ENCODE data around the gene NSD2. TPM values are rescaled to one million over a fixed set of nuclear protein-coding genes. Genes with fewer than 3 reads are reported as not detected.

The NSD2 gene
- total and polyA plus RNA-seq, 9 of the 15 experiments (the other 6 are each of a cell fraction or from before 2014, with no cell fraction given): 6.4 to 126 (median 58.8) TPM

GRCh38 chr4:1851160-1851559 is 20.0 kb upstream of the NSD2 start:
- Histone ChIP-seq H2AFZ (ENCODE audit: low read depth, low read length) (no peak overlapping the region), H3K36me3 (ENCODE audit: control insufficient read depth, insufficient read depth, low read length) (peaks cover 58% of the 10 kb centered on the region), H3K27me3 (ENCODE audit: control insufficient read depth in 2 of 2, insufficient read depth in 2 of 2, low read length in 2 of 2) (no peaks in the 10 kb centered on the region), H3K79me2 (ENCODE audit: control insufficient read depth, insufficient read depth, low read length) (peaks cover 85% of the 10 kb centered on the region), H3K4me1 (replicated peaks in 1 of 2; ENCODE audit: control insufficient read depth in 2 of 2, insufficient read depth in 2 of 2, low read length in 2 of 2) (peaks cover 32 to 48% of the 10 kb centered on the region in 2 experiments), H3K4me2 (ENCODE audit: insufficient read depth, low read length) (no peak overlapping the region), H3K9ac (ENCODE audit: insufficient read depth in 1 of 2, low read depth in 2 of 2, low read length in 2 of 2) (peak overlapping the region in 1 of 2 experiments; percentile 59; a peak in 2 of 4 replicates), H3K9me1 (ENCODE audit: control insufficient read depth, insufficient read depth, low read length) (peaks cover 11% of the 10 kb centered on the region), H3K9me3 (replicated peaks; ENCODE audit: control insufficient read depth, insufficient read depth, low read depth, low read length) (no peaks in the 10 kb centered on the region), H3K27ac (ENCODE audit: extremely low read depth, low read depth, low read length) (no peak overlapping the region; the same call in 2 of the 3 replicates), H3K4me3 (no peak overlapping the region), H4K20me1 (replicated peaks; ENCODE audit: control insufficient read depth, insufficient read depth, low read length) (peaks cover 27% of the 10 kb centered on the region)
- 83% methylated on average over 10 of the region's 11 CpGs for WGBS (ENCODE audit: insufficient coverage, low coverage, missing lambda C conversion rate)
- no peak for FAIRE-seq
- DNase-seq (ENCODE audit: extremely low read depth in 1 of 4, low spot score in 3 of 4): peak in 1 of 4 experiments; percentile 37
- in situ Hi-C loops (cut with MboI): no loop called here
- BruUV-seq (replicated peaks): no TSS peak
- intact Hi-C loops (cut with micrococcal nuclease): no loop called here
- ChIA-PET POLR2A (interaction anchor here (0.6 to 1.2 kb wide), 4 partner anchors 8 to 117 kb away, joined by 3 to 4 read pairs (median 3); no protein-coding TSS in a partner anchor), CTCF (ENCODE audit: low intra/inter-chr PET ratio) (no interaction called here)
- 0 out of 2 replicates have a peak, but pooled peaks have one; percentile 10 for TF ChIP-seq RBFOX2 (IDR thresholded peaks at IDR 0.05; ENCODE audit: low read depth, low read length)
- TF ChIP-seq PRMT5 (CRISPR knock-in tag; IDR thresholded peaks at IDR 0.05): no peak
- 0 out of 2 replicates have a peak, but pooled peaks have one; percentile 39 for TF ChIP-seq ZKSCAN1 (IDR thresholded peaks at IDR 0.05; ENCODE audit: low read depth, low read length)
- TF ChIP-seq SIN3B (IDR thresholded peaks at IDR 0.05; ENCODE audit: low read depth): no peak
- ATAC-seq: no peak

Data from K562 (cell line).